Stimulated activated CD8-positive, alpha-beta memory T cell treated with anti-CD3 and anti-CD28 coated beads, Interleukin-4, amount 100 ng/mL, for 1 hour (primary cell): ENCODE results near the gene RPL13.

Experiments
- DNase-seq, 2 donors: peaks; one replicate each; pipeline ENCODE4 v3.0.0-alpha.2; 2020; ENCODE audit warnings: low read depth in 2 of 2, low spot score in 1 of 2

RPL13 gene

DNA sequence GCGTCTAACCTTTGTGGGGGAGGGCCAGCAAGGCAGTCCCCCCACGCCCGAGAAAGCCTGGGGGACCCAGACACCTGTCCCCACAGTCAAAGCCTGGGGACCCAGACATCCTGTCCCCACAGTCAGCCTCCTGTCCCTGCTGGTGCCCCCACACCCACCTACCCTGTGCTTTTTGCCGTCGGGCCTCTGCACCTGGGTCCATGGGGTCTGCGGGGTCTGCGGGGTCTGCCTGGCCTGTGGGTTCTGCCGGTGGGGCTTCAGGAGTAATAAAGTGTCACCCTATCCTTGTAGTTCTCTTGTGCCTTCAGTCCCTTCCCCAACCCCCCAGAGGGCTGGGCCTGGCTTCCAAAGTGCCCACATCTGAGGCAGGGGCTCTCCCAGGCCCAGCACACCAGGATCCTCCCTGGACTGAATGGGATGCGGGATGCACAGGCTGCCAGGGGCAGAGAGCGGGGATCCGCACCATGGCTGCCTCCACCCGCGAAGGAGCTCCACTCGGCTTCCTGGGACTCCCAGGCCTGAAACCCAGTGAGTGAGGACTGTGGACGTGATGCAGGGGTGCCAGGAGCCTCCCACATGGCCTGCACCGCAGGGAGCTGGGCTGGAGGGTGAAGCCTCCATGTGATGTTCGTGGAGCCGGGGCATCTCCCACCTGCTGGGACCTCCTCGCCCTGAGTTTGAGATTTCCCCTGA lies 36.6 kb downstream of the RPL13 start:
- DNase-seq = no peak

DNA sequence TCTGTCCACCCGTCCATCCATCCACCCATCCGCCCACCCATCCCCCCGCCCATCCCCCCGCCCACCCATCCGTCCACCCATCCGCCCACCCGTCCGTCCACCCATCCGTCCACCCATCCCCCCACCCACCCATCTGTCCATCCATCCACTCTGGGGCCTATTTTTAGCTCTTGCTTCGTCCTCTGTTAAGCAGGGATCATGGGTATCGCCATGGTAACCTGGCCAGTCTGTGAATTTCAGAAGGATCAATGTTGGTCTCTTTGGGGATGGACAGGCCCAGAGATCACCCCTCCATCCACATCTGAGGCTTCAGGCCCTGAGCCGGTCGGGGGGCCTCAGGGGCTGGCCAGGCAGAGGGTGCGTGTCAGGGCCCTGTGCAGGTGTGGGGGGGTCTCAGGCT lies 37.7 kb downstream of the RPL13 start:
- no peak for DNase-seq

GRCh38 chr16:89599451-89599858 lies 39.0 kb downstream of the RPL13 start:
- DNase-seq = no peak

DNA sequence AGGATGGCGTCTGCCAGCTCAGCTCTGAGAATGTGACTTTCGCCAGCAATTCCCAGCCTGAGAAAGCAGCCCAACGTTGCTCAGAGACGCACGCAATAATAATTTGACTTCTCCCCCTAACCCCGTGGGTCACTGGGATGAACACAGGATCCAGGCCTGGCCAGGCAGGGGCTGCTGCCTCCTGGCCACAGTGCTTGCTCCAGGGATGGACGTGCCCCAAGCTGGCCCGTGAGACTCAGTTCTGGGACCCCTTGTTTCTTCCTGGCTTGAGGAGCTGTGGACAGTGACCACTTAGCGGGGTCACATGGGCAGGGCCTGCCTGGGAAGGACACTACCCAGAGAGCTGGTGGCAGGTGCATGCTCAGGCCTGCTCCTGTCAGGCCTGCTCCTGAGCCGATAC lies 39.4 kb downstream of the RPL13 start:
- DNase-seq = no peak

- no peak for DNase-seq
Observed at GRCh38 chr16:89600427-89600826, 39.9 kb downstream of the RPL13 start.

DNA sequence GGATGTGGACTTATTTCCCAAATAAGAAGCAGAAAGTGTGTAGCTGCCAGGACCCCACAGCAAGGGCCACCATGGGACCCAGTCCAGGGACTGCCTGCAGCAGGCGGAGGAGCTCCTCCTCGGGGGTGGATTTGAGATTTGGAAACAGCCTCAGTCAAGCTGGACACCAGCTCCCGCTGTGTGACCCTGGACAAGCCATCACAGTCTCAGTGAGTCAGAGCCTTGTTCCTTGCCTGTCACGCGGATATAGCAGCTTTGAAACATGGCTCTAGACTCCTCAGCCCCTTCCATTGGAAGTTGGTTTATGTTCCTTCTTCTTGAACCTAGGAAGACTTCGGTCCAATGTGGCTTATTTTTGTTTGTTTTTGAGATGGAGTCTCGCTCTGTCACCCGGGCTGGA lies 40.5 kb downstream of the RPL13 start:
- DNase-seq = no peak

- DNase-seq = no peak
Observed at GRCh38 chr16:89601906-89602272, 41.4 kb downstream of the RPL13 start.

DNA sequence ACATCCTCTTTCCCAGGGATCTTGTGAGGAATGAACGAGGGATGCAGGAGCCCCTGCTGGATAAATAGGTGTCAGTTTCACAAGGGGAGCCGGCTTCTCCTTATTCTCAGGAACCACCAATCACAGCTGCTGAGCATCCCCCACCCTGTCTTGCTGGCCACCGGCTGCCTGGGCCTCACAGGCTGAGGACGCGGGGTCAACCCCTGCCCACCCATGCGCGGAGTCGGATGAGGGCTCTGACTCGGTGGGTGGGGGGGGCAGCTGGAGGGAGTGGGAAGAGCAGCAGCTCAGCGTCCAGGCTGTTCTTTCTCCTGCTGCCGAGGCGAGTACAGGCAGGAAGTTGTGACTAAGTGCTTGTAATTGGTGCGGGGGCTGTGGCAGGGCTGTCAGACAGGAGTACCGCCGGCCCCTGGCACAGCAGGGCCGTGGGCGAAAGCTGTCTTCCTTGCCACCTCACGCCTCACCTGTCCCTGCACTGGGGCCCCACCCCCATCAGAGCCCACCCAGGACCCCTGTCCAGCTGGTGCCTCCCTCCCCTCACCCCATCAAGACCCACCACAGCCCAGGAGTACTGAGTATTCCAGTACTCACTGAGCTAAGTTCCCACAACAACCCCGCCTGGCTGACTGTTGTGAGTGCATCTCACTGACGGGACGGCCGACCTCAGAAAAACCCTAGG lies 41.9 kb downstream of the RPL13 start:
- DNase-seq = peak in 1 of 2 donors; percentile 31

GRCh38 chr16:89602952-89603590 lies 42.6 kb downstream of the RPL13 start:
- DNase-seq = no peak

- no peak for DNase-seq
Observed at GRCh38 chr16:89604764-89605163, 44.3 kb downstream of the RPL13 start.

- DNase-seq = no peak
Observed at GRCh38 chr16:89605186-89605970, 44.9 kb downstream of the RPL13 start.

DNA sequence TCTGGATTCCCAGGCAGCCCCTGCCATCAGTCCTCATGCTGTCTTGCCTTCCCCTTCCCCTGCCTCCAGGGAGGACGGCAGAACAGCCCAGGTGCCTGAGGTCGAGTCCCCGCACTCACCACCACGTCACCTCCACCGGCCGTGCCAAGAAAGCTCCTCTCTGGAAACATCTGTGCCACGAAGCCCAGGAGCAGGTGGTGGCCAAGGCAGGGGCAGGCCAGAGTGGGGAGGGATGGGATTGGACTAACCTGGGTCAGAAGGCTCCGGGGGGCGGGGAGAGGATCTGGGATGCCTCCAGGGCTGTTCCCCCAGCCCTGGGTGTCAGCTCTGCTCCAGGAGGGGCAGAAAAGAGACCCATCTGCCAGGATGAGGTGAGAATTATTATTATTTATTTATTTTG lies 45.5 kb downstream of the RPL13 start:
- no peak for DNase-seq

GRCh38 chr16:89607453-89607852 lies 47.0 kb downstream of the RPL13 start:
- DNase-seq = no peak

- no peak for DNase-seq
Observed at GRCh38 chr16:89607937-89608740, 47.7 kb downstream of the RPL13 start.

- no peak for DNase-seq
Observed at GRCh38 chr16:89610108-89610453, 49.6 kb downstream of the RPL13 start.

DNA sequence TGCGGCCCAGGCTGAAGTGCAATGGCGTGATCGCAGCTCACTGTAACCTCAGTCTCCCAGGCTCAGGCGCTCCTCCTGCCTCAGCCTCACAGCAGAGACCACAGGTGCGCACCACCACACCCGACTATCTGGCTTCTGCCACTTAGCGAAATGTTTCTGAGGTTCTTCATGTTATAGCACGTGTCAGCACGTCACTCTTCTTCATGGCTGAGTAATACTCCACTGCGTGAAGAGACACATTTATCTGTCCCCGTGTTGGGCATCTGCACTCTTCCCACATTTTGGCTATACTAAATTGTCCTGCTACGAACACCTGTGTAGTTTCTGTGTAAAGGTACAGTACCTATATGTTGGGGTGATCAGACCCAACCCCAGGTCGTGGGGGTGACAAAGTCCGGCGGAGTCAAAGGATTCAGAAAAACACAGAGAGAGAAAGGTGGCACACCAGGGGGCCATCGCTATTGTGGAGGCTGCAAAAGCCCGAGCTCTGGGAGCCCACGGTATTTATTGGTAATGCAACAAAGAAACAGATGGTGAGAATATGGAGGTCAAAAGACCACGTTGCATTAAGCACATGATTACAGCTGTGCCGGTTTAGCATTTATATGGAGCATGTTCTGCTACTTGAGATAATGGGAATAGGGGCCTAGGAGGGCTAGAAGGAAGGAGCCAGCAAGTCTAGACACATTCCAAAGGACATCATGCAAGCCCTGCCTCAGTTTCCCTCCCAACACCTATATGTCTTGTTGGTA lies 52.1 kb downstream of the RPL13 start:
- DNase-seq = no peak

DNA sequence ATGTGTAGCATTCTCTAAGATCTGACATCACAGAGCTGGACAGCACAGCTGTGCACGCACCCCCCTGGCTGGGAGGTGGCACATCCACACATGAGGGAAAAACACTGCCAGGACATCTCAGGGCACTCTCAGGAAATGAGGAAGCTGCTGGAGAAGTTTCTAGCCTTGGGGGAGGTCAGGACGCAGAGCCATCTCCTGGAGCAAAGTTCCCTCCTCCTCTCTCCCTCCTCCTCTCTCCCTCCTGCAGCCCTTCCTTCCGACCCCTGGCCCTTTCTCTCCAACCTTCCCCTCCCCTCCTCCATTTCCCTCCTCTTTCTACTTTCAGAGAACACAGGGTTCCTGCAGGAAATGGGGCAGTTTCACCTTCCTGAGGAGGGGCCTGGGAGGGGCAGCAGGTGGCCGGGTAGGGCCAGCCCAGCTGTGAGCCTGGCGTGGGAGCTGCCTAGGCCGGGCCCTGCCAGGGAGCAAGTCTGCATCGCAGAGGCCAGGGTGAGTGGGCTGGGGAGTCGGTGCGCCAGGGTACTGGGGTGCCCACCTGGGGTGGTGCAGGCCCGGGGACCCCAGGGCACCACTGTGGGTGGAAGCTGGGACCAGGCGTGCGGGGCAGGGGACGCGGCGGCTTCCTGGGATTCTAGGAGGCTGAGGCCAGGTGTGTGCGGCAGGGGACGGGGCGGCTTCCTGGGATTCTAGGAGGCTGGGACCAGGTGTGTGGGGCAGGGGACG lies 52.9 kb downstream of the RPL13 start, which contains the start of gene DPEP1:
Gene DPEP1, plus strand, starts transcription at position 412 of the 723 bp plus-strand sequence. CDS start 16,769 bp downstream, outside the sequence.
- no peak for DNase-seq

DNA sequence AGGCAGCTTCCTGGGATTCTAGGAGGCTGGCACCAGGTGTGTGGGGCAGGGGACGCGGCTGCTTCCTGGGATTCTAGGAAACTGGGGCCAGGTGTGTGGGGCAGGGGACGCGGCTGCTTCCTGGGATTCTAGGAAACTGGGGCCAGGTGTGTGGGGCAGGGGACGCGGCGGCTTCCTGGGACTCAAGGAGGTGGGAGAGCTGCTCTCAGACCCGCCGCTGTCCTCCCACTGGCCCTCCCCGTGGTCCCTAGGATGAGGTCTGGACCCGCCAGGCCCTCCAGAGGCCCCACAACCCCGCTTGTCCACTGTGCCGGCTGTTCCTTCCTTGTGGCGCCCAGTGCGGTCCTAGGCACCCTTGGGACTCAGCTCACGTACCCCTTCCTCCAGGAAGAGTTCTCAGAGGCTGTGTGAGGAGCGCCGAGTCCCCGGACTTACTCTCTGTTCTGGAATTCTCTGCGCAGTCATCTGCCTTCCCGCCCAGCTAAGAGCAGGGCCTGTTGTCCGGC lies 53.5 kb downstream of the RPL13 start:
- no peak for DNase-seq
